ENCODE data around the gene USP27X. TPM values are rescaled to one million over a fixed set of nuclear protein-coding genes. Genes with fewer than 3 reads are reported as not detected.

USP27X gene
- total RNA-seq, 1 experiment from 2014 or later = 4.2 TPM

DNA sequence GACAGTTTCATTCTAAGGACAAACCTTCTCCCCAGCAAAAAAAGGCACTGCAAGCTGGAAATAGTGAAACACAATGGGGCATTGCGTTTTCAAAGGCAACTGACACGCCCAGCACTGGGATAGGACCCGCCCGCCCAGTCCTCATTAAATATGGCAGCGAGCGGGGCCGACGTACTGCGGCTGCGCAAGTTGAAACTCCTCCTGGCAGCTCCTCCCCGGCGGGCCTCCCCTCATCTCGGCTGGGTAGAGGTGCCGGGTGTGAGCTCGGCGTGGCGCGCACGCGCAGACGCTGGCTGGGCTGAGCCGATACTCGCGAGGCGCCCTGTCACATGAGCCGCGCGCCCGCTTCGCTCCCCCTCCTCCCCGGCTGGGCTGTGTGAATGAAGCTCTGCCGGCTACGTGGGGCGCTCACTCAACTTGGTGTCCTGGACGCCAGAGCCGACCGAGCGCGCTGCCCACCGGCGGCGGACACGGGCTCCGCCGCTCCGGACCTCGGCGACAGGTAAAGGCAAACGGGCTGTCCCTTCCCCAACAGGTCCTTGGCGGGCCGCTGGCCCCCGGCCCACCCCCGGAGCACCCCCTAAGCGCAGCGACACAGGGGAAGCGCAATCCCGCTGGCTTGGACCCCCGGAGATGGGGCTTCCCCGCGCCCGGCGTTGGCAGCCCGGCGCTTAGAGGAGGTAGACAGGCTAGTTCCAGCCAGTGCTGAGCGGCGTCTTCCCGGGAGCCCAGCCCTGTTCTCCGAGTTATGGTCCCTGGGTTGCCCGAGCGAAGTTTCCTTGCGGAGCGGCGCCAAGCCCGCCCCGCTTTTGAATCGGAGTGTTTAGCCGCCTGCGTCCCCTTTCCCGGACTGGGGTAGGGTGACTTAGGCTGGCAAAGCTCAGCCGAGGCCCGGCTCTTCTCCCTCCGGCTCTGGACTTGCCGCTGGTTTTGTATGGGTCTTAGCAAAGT, 43.3 kb downstream of the USP27X start, which contains the start of gene CLCN5:
Gene CLCN5, plus strand, starts transcription at position 306 of the 951 bp plus-strand sequence. CDS start 2,703 bp downstream, outside the sequence.
- Mint-ChIP-seq H3K4me3 (ENCODE audit: low read depth, unreplicated experiment) (peak within 1 kb of the TSS; percentile 81), H3K27ac (ENCODE audit: unreplicated experiment) (no peak within 1 kb of the TSS), H3K27me3 (ENCODE audit: unreplicated experiment) (no peaks in the 10 kb centered on the region), H3K9me3 (ENCODE audit: low read depth, unreplicated experiment) (no peaks in the 10 kb centered on the region), H3K4me1 (ENCODE audit: low read depth, unreplicated experiment) (peaks cover 25% of the 10 kb centered on the region), H3K36me3 (ENCODE audit: insufficient read depth, unreplicated experiment) (peaks cover 13% of the 10 kb centered on the region)
- no peak for TF ChIP-seq CTCF (IDR thresholded peaks at IDR 0.05; ENCODE audit: unreplicated experiment)
- no TSS peak for BruUV-seq (replicated peaks)
- intact Hi-C loops (cut with micrococcal nuclease; ENCODE audit: unreplicated experiment) = loop anchor here (2.0 kb wide), 1 partner anchor 282 kb away; the partner anchor contains the start of gene CCNB3
- peak; percentile 96 for DNase-seq
- CTCF ChIA-PET = interaction anchor here (0.7 to 1.4 kb wide), 7 partner anchors 15 to 177 kb away, joined by 3 to 6 read pairs (median 4); partner anchors contain the start of gene USP27X

GRCh38 chrX:49925176-49925575, 45.9 kb downstream of the USP27X start:
- Mint-ChIP-seq H3K27me3 (ENCODE audit: unreplicated experiment) (no peaks in the 10 kb centered on the region), H3K9me3 (ENCODE audit: low read depth, unreplicated experiment) (no peaks in the 10 kb centered on the region), H3K27ac (ENCODE audit: unreplicated experiment) (no peak overlapping the region), H3K4me3 (ENCODE audit: low read depth, unreplicated experiment) (no peak overlapping the region), H3K4me1 (ENCODE audit: low read depth, unreplicated experiment) (peaks cover 30% of the 10 kb centered on the region), H3K36me3 (ENCODE audit: insufficient read depth, unreplicated experiment) (peaks cover 13% of the 10 kb centered on the region)
- DNase-seq = no peak
- intact Hi-C loops (cut with micrococcal nuclease; ENCODE audit: unreplicated experiment) = no loop called here
- CTCF ChIA-PET = no interaction called here
- no TSS peak for BruUV-seq (replicated peaks)
- TF ChIP-seq CTCF (IDR thresholded peaks at IDR 0.05; ENCODE audit: unreplicated experiment) = no peak

- H3K9me3 Mint-ChIP-seq (ENCODE audit: low read depth, unreplicated experiment) = no peaks in the 10 kb centered on the region
- no peak overlapping the region for H3K4me3 Mint-ChIP-seq (ENCODE audit: low read depth, unreplicated experiment)
- H3K27ac Mint-ChIP-seq (ENCODE audit: unreplicated experiment) = no peak overlapping the region
- intact Hi-C loops (cut with micrococcal nuclease; ENCODE audit: unreplicated experiment) = no loop called here
- DNase-seq = no peak
- no peaks in the 10 kb centered on the region for H3K36me3 Mint-ChIP-seq (ENCODE audit: insufficient read depth, unreplicated experiment)
- CTCF ChIA-PET = no interaction called here
- BruUV-seq (replicated peaks) = no TSS peak
- peaks cover 36% of the 10 kb centered on the region for H3K4me1 Mint-ChIP-seq (ENCODE audit: low read depth, unreplicated experiment)
- TF ChIP-seq CTCF (IDR thresholded peaks at IDR 0.05; ENCODE audit: unreplicated experiment) = no peak
- no peaks in the 10 kb centered on the region for H3K27me3 Mint-ChIP-seq (ENCODE audit: unreplicated experiment)
Measured at GRCh38 chrX:49930039-49930438, 50.8 kb downstream of the USP27X start.

Other genes with a start within 250 kb of the USP27X start
- gene PAGE1, start 183.5 kb upstream of the USP27X start, total RNA-seq (2022) = not detected in 2 replicates
- not detected in 2 replicates for gene PAGE4, start 50.2 kb upstream of the USP27X start, total RNA-seq (2022)
- gene CLCN5, start 43.1 kb downstream of the USP27X start, total RNA-seq (2022) = 13.6 and 19.1 TPM in 2 replicates